SK-N-MC (cell line): ENCODE data around the gene TMEM255A.

Experiments
- EZH2 ChIP-seq: fragments of 200-600 bp; sonication (generic); IDR thresholded peaks from one replicate; pipeline ENCODE4 v1.6.1; 2017; ENCODE audit warnings: antibody characterized with exemption
- POLR2AphosphoS5 ChIP-seq: IDR thresholded peaks from 2 replicates; pipeline ENCODE4 v1.6.1; 2012; ENCODE audit warnings: mild to moderate bottlenecking, low read depth, low read length, borderline replicate concordance

GRCh38 chrX:120253784-120254183, 57.5 kb downstream of the TMEM255A start:
- no peak for TF ChIP-seq POLR2AphosphoS5
- no peak for TF ChIP-seq EZH2
